Trophoblast cell (in vitro differentiated cells and primary cell): ENCODE results near the gene KCNJ10.

ENCODE experiments used
- DNase-seq, 2 donors: peaks; one replicate each; pipeline ENCODE4 v3.0.0-alpha.2; 2016
- H2AFZ ChIP-seq: 2 replicates; pipeline ENCODE4 v1.6.1; 2013; ENCODE audit warnings: low read length, moderate library complexity, mild to moderate bottlenecking; ENCODE audit not compliant: insufficient read depth, poor library complexity
- H2AK5ac ChIP-seq: 2 replicates; pipeline ENCODE4 v1.6.1; 2013; ENCODE audit warnings: mild to moderate bottlenecking, low read length
- H2BK120ac ChIP-seq: 2 replicates; pipeline ENCODE4 v1.6.1; 2013; ENCODE audit warnings: low read length, mild to moderate bottlenecking, moderate library complexity; ENCODE audit not compliant: insufficient read depth, poor library complexity
- H2BK12ac ChIP-seq: 2 replicates; pipeline ENCODE4 v1.6.1; 2013; ENCODE audit warnings: mild to moderate bottlenecking, low read length, moderate library complexity
- H2BK5ac ChIP-seq: 2 replicates; pipeline ENCODE4 v1.6.1; 2013; ENCODE audit warnings: low read length, low read depth, moderate library complexity, mild to moderate bottlenecking; ENCODE audit not compliant: poor library complexity
- H3K14ac ChIP-seq: 2 replicates; pipeline ENCODE4 v1.6.1; 2013; ENCODE audit warnings: mild to moderate bottlenecking, low read length
- H3K18ac ChIP-seq: 2 replicates; pipeline ENCODE4 v1.6.1; 2013; ENCODE audit warnings: mild to moderate bottlenecking, low read length
- H3K23ac ChIP-seq: 2 replicates; pipeline ENCODE4 v1.6.1; 2013; ENCODE audit warnings: low read length
- H3K27ac ChIP-seq: 2 replicates; pipeline ENCODE4 v1.5.1; 2013; ENCODE audit warnings: low read depth, mild to moderate bottlenecking, inconsistent platforms, low read length, moderate library complexity
- H3K27me3 ChIP-seq: 2 replicates; pipeline ENCODE4 v1.6.1; 2013; ENCODE audit warnings: inconsistent platforms, mild to moderate bottlenecking, low read length, moderate library complexity; ENCODE audit not compliant: insufficient read depth
- H3K36me3 ChIP-seq, 2 experiments: 1 replicate in 1 of 2; 2 replicates in 1 of 2; pipeline ENCODE4 v1.6.1; 2013; ENCODE audit warnings: low read length in 2 of 2, mild to moderate bottlenecking in 2 of 2, moderate library complexity in 1 of 2; ENCODE audit not compliant: insufficient read depth in 2 of 2, control insufficient read depth in 1 of 2
- H3K4ac ChIP-seq: 2 replicates; pipeline ENCODE4 v1.6.1; 2013; ENCODE audit warnings: low read depth, mild to moderate bottlenecking, low read length, moderate library complexity
- H3K4me1 ChIP-seq, 2 experiments: 1 replicate in 1 of 2; 2 replicates in 1 of 2; pipeline ENCODE4 v1.6.1; 2013; ENCODE audit warnings: low read length in 2 of 2, mild to moderate bottlenecking in 2 of 2, moderate library complexity in 1 of 2; ENCODE audit not compliant: insufficient read depth in 2 of 2, control insufficient read depth in 1 of 2
- H3K4me2 ChIP-seq: 2 replicates; pipeline ENCODE4 v1.6.1; 2013; ENCODE audit warnings: inconsistent platforms, mild to moderate bottlenecking, low read length, moderate library complexity
- H3K4me3 ChIP-seq: 2 replicates; pipeline ENCODE4 v1.5.1; 2013; ENCODE audit warnings: mild to moderate bottlenecking, low read depth, low read length, inconsistent platforms
- H3K79me1 ChIP-seq: one replicate; pipeline ENCODE4 v1.6.1; 2013; ENCODE audit warnings: low read length
- H3K79me2 ChIP-seq: 2 replicates; pipeline ENCODE4 v1.6.1; 2013; ENCODE audit warnings: low read length, mild to moderate bottlenecking; ENCODE audit not compliant: control insufficient read depth, insufficient read depth, poor library complexity
- H3K9ac ChIP-seq: 2 replicates; pipeline ENCODE4 v1.6.1; 2013; ENCODE audit warnings: mild to moderate bottlenecking, low read length
- H3K9me3 ChIP-seq: 2 replicates; pipeline ENCODE4 v1.6.1; 2013; ENCODE audit warnings: low read depth, mild to moderate bottlenecking, control low read depth, inconsistent platforms, low read length; ENCODE audit not compliant: insufficient read depth
- H4K12ac ChIP-seq: 2 replicates; pipeline ENCODE4 v1.6.1; 2013; ENCODE audit warnings: low read depth, mild to moderate bottlenecking, low read length, moderate library complexity
- H4K8ac ChIP-seq: 2 replicates; pipeline ENCODE4 v1.6.1; 2013; ENCODE audit warnings: low read depth, mild to moderate bottlenecking, low read length, moderate library complexity
- H4K91ac ChIP-seq: one replicate; pipeline ENCODE4 v1.6.1; 2013; ENCODE audit warnings: low read depth, mild to moderate bottlenecking, low read length, moderate library complexity
- WGBS: extraction: QIAGEN DNeasy Blood & Tissue Kit; methylation state at CpG from one replicate; pipeline ENCODE4 v1.1.7; 2013; ENCODE audit warnings: missing lambda C conversion rate; ENCODE audit not compliant: insufficient read length, insufficient coverage; ENCODE audit errors: extremely low coverage; 5-methylcytosine and 5-hydroxymethylcytosine counted together

Gene KCNJ10

GRCh38 chr1:160107512-160107911 is 37.6 kb upstream of the KCNJ10 start:
- Histone ChIP-seq H3K27ac (no peak overlapping the region), H3K4me2 (no peak overlapping the region), H2BK5ac (no peak overlapping the region), H3K4me1 (peaks cover 0 to 4% of the 10 kb centered on the region in 2 experiments), H3K14ac (no peak overlapping the region), H3K23ac (no peak overlapping the region), H2BK120ac (no peak overlapping the region), H4K8ac (no peak overlapping the region), H2AK5ac (no peak overlapping the region), H3K9me3 (peaks cover 2% of the 10 kb centered on the region), H3K79me2 (no peaks in the 10 kb centered on the region), H3K27me3 (no peaks in the 10 kb centered on the region), H2BK12ac (no peak overlapping the region), H4K12ac (no peak overlapping the region), H3K4me3 (no peak overlapping the region), H2AFZ (no peak overlapping the region), H3K4ac (no peak overlapping the region), H3K18ac (no peak overlapping the region), H3K79me1 (no peaks in the 10 kb centered on the region), H3K36me3 (no peaks in the 10 kb centered on the region), H4K91ac (no peak overlapping the region), H3K9ac (no peak overlapping the region)
- no peak for DNase-seq
- WGBS = no CpG with 5 or more reads among the region's 1 CpG

GRCh38 chr1:160105155-160105554 is 35.2 kb upstream of the KCNJ10 start:
- Histone ChIP-seq H3K9me3 (no peaks in the 10 kb centered on the region), H4K8ac (no peak overlapping the region), H3K36me3 (no peaks in the 10 kb centered on the region), H3K79me1 (no peaks in the 10 kb centered on the region), H3K4me1 (peaks cover 3 to 4% of the 10 kb centered on the region in 2 experiments), H3K4me3 (no peak overlapping the region), H3K9ac (no peak overlapping the region), H3K79me2 (no peaks in the 10 kb centered on the region), H4K12ac (no peak overlapping the region), H2BK5ac (no peak overlapping the region), H3K4me2 (no peak overlapping the region), H2AFZ (no peak overlapping the region), H3K27ac (no peak overlapping the region), H2BK12ac (no peak overlapping the region), H3K4ac (no peak overlapping the region), H2BK120ac (no peak overlapping the region), H3K23ac (no peak overlapping the region), H4K91ac (no peak overlapping the region), H3K18ac (no peak overlapping the region), H3K27me3 (no peaks in the 10 kb centered on the region), H2AK5ac (no peak overlapping the region), H3K14ac (no peak overlapping the region)
- no CpG with 5 or more reads among the region's 5 CpGs for WGBS
- no peak for DNase-seq

GRCh38 chr1:160104486-160104885 is 34.5 kb upstream of the KCNJ10 start:
- H3K4ac ChIP-seq = no peak overlapping the region
- DNase-seq = no peak
- H2BK5ac ChIP-seq = no peak overlapping the region
- no peak overlapping the region for H4K91ac ChIP-seq
- no peak overlapping the region for H4K12ac ChIP-seq
- no peak overlapping the region for H2BK120ac ChIP-seq
- H3K79me2 ChIP-seq = no peaks in the 10 kb centered on the region
- H3K4me2 ChIP-seq = no peak overlapping the region
- no peak overlapping the region for H2AK5ac ChIP-seq
- no peak overlapping the region for H3K27ac ChIP-seq
- H3K79me1 ChIP-seq = no peaks in the 10 kb centered on the region
- H3K4me1 ChIP-seq = peaks cover 3 to 4% of the 10 kb centered on the region in 2 experiments
- no peaks in the 10 kb centered on the region for H3K27me3 ChIP-seq
- no peak overlapping the region for H3K9ac ChIP-seq
- no peaks in the 10 kb centered on the region for H3K36me3 ChIP-seq
- no peak overlapping the region for H3K18ac ChIP-seq
- no peak overlapping the region for H2BK12ac ChIP-seq
- H3K23ac ChIP-seq = no peak overlapping the region
- no peaks in the 10 kb centered on the region for H3K9me3 ChIP-seq
- H3K4me3 ChIP-seq = no peak overlapping the region
- H4K8ac ChIP-seq = no peak overlapping the region
- no peak overlapping the region for H2AFZ ChIP-seq
- no peak overlapping the region for H3K14ac ChIP-seq
- WGBS = no CpG with 5 or more reads among the region's 3 CpGs

GRCh38 chr1:160103658-160104408 is 33.9 kb upstream of the KCNJ10 start:
- Histone ChIP-seq H2BK12ac (no peak overlapping the region), H3K79me2 (no peaks in the 10 kb centered on the region), H3K4ac (no peak overlapping the region), H2AFZ (no peak overlapping the region), H4K12ac (no peak overlapping the region), H3K36me3 (no peaks in the 10 kb centered on the region), H4K91ac (no peak overlapping the region), H3K9me3 (no peaks in the 10 kb centered on the region), H3K4me1 (peaks cover 3 to 6% of the 10 kb centered on the region in 2 experiments), H3K79me1 (no peaks in the 10 kb centered on the region), H3K14ac (no peak overlapping the region), H3K27me3 (no peaks in the 10 kb centered on the region), H3K27ac (no peak overlapping the region), H3K9ac (no peak overlapping the region), H3K4me2 (no peak overlapping the region), H3K4me3 (no peak overlapping the region), H2BK5ac (no peak overlapping the region), H2BK120ac (no peak overlapping the region), H3K23ac (no peak overlapping the region), H2AK5ac (no peak overlapping the region), H3K18ac (no peak overlapping the region), H4K8ac (no peak overlapping the region)
- no CpG with 5 or more reads among the region's 6 CpGs for WGBS
- no peak for DNase-seq
